ENCODE measurements around the gene VPS54.
"Not testable (repeated sequence)": the region's sequence is repeated elsewhere in the genome, so short reads cannot be mapped to it uniquely, and the experiment has no call there.

The VPS54 gene

GRCh38 chr2:63981702-63982103 is 37.5 kb downstream of the VPS54 start:
- no peaks in the 10 kb centered on the region for H3K27me3 ChIP-seq (ENCODE audit: control insufficient read depth in 1 of 2, insufficient read depth in 2 of 2, low read length in 2 of 2)
- H3K9me3 ChIP-seq (ENCODE audit: control insufficient read depth in 1 of 2, low read length in 2 of 2) = no peaks in the 10 kb centered on the region
- H3K27ac ChIP-seq (ENCODE audit: low read depth, low read length) = no peak overlapping the region
- peaks cover 7 to 9% of the 10 kb centered on the region in 2 donors for H3K4me1 ChIP-seq (ENCODE audit: control insufficient read depth in 1 of 2, insufficient read depth in 2 of 2, low read length in 2 of 2)
- H3K9ac ChIP-seq (ENCODE audit: low read depth in 1 of 2, low read length in 2 of 2) = no peak overlapping the region
- H3K4me3 ChIP-seq (ENCODE audit: low read depth in 1 of 2, low read length in 2 of 2) = no peak overlapping the region
- peaks cover 4 to 8% of the 10 kb centered on the region in 2 donors for H3K36me3 ChIP-seq (ENCODE audit: control insufficient read depth in 1 of 2, insufficient read depth in 2 of 2, low read length in 2 of 2)

- Histone ChIP-seq H3K4me1 (ENCODE audit: control insufficient read depth in 1 of 2, insufficient read depth in 2 of 2, low read length in 2 of 2) (peaks cover 7 to 9% of the 10 kb centered on the region in 2 donors), H3K27me3 (ENCODE audit: control insufficient read depth in 1 of 2, insufficient read depth in 2 of 2, low read length in 2 of 2) (no peaks in the 10 kb centered on the region), H3K4me3 (ENCODE audit: low read depth in 1 of 2, low read length in 2 of 2) (no peak overlapping the region), H3K27ac (ENCODE audit: low read depth, low read length) (no peak overlapping the region), H3K36me3 (ENCODE audit: control insufficient read depth in 1 of 2, insufficient read depth in 2 of 2, low read length in 2 of 2) (peaks cover 4 to 12% of the 10 kb centered on the region in 2 donors), H3K9ac (ENCODE audit: low read depth in 1 of 2, low read length in 2 of 2) (no peak overlapping the region), H3K9me3 (ENCODE audit: control insufficient read depth in 1 of 2, low read length in 2 of 2) (no peaks in the 10 kb centered on the region)
Observed at GRCh38 chr2:63980794-63981193, 38.4 kb downstream of the VPS54 start.

- Histone ChIP-seq H3K9me3 (ENCODE audit: control insufficient read depth in 1 of 2, low read length in 2 of 2) (no peaks in the 10 kb centered on the region), H3K4me3 (ENCODE audit: low read depth in 1 of 2, low read length in 2 of 2) (no peak overlapping the region), H3K4me1 (ENCODE audit: control insufficient read depth in 1 of 2, insufficient read depth in 2 of 2, low read length in 2 of 2) (no peaks in the 10 kb centered on the region), H3K27ac (ENCODE audit: low read depth, low read length) (no peak overlapping the region), H3K36me3 (ENCODE audit: control insufficient read depth in 1 of 2, insufficient read depth in 2 of 2, low read length in 2 of 2) (peaks cover 6 to 19% of the 10 kb centered on the region in 2 donors), H3K27me3 (ENCODE audit: control insufficient read depth in 1 of 2, insufficient read depth in 2 of 2, low read length in 2 of 2) (no peaks in the 10 kb centered on the region), H3K9ac (ENCODE audit: low read depth in 1 of 2, low read length in 2 of 2) (no peak overlapping the region)
Observed at GRCh38 chr2:63977904-63978303, 41.3 kb downstream of the VPS54 start.

- Histone ChIP-seq H3K4me1 (ENCODE audit: control insufficient read depth in 1 of 2, insufficient read depth in 2 of 2, low read length in 2 of 2) (no peaks in the 10 kb centered on the region), H3K9me3 (ENCODE audit: control insufficient read depth in 1 of 2, low read length in 2 of 2) (no peaks in the 10 kb centered on the region), H3K4me3 (ENCODE audit: low read depth in 1 of 2, low read length in 2 of 2) (no peak overlapping the region), H3K27ac (ENCODE audit: low read depth, low read length) (no peak overlapping the region), H3K27me3 (ENCODE audit: control insufficient read depth in 1 of 2, insufficient read depth in 2 of 2, low read length in 2 of 2) (no peaks in the 10 kb centered on the region), H3K36me3 (ENCODE audit: control insufficient read depth in 1 of 2, insufficient read depth in 2 of 2, low read length in 2 of 2) (peaks cover 12 to 13% of the 10 kb centered on the region in 2 donors), H3K9ac (ENCODE audit: low read depth in 1 of 2, low read length in 2 of 2) (no peak overlapping the region)
Observed at GRCh38 chr2:63976125-63976510, 43.1 kb downstream of the VPS54 start.

GRCh38 chr2:63975437-63976124 is 43.6 kb downstream of the VPS54 start:
- Histone ChIP-seq H3K4me3 (ENCODE audit: low read depth in 1 of 2, low read length in 2 of 2) (no peak overlapping the region), H3K27ac (ENCODE audit: low read depth, low read length) (no peak overlapping the region), H3K27me3 (ENCODE audit: control insufficient read depth in 1 of 2, insufficient read depth in 2 of 2, low read length in 2 of 2) (no peaks in the 10 kb centered on the region), H3K4me1 (ENCODE audit: control insufficient read depth in 1 of 2, insufficient read depth in 2 of 2, low read length in 2 of 2) (no peaks in the 10 kb centered on the region), H3K36me3 (ENCODE audit: control insufficient read depth in 1 of 2, insufficient read depth in 2 of 2, low read length in 2 of 2) (peaks cover 16 to 18% of the 10 kb centered on the region in 2 donors), H3K9ac (ENCODE audit: low read depth in 1 of 2, low read length in 2 of 2) (no peak overlapping the region), H3K9me3 (ENCODE audit: control insufficient read depth in 1 of 2, low read length in 2 of 2) (no peaks in the 10 kb centered on the region)

- H3K4me3 ChIP-seq (ENCODE audit: low read depth in 1 of 2, low read length in 2 of 2); H3K4me1 ChIP-seq (ENCODE audit: control insufficient read depth in 1 of 2, insufficient read depth in 2 of 2, low read length in 2 of 2); H3K27me3 ChIP-seq (ENCODE audit: control insufficient read depth in 1 of 2, insufficient read depth in 2 of 2, low read length in 2 of 2); H3K9ac ChIP-seq (ENCODE audit: low read depth in 1 of 2, low read length in 2 of 2); H3K27ac ChIP-seq (ENCODE audit: low read depth, low read length); H3K9me3 ChIP-seq (ENCODE audit: control insufficient read depth in 1 of 2, low read length in 2 of 2): not testable (repeated sequence)
- peaks cover 14 to 17% of the 10 kb centered on the region in 2 donors for H3K36me3 ChIP-seq (ENCODE audit: control insufficient read depth in 1 of 2, insufficient read depth in 2 of 2, low read length in 2 of 2)
Observed at GRCh38 chr2:63975036-63975435, 44.2 kb downstream of the VPS54 start.

GRCh38 chr2:63962186-63962585 is 57.0 kb downstream of the VPS54 start:
- Histone ChIP-seq H3K9ac (ENCODE audit: low read depth in 1 of 2, low read length in 2 of 2) (no peak overlapping the region), H3K4me1 (ENCODE audit: control insufficient read depth in 1 of 2, insufficient read depth in 2 of 2, low read length in 2 of 2) (no peaks in the 10 kb centered on the region), H3K27me3 (ENCODE audit: control insufficient read depth in 1 of 2, insufficient read depth in 2 of 2, low read length in 2 of 2) (no peaks in the 10 kb centered on the region), H3K4me3 (ENCODE audit: low read depth in 1 of 2, low read length in 2 of 2) (no peak overlapping the region), H3K27ac (ENCODE audit: low read depth, low read length) (no peak overlapping the region), H3K9me3 (ENCODE audit: control insufficient read depth in 1 of 2, low read length in 2 of 2) (no peaks in the 10 kb centered on the region), H3K36me3 (ENCODE audit: control insufficient read depth in 1 of 2, insufficient read depth in 2 of 2, low read length in 2 of 2) (peaks cover 9 to 17% of the 10 kb centered on the region in 2 donors)

- H3K36me3 ChIP-seq (ENCODE audit: control insufficient read depth in 1 of 2, insufficient read depth in 2 of 2, low read length in 2 of 2) = peaks cover 9 to 10% of the 10 kb centered on the region in 2 donors
Observed at GRCh38 chr2:63950414-63950813, 68.8 kb downstream of the VPS54 start.

GRCh38 chr2:63942788-63943187 is 76.4 kb downstream of the VPS54 start:
- H3K36me3 ChIP-seq (ENCODE audit: control insufficient read depth in 1 of 2, insufficient read depth in 2 of 2, low read length in 2 of 2) = peaks cover 10 to 21% of the 10 kb centered on the region in 2 donors
- no peak overlapping the region for H3K27ac ChIP-seq (ENCODE audit: low read depth, low read length)
- H3K4me1 ChIP-seq (ENCODE audit: control insufficient read depth in 1 of 2, insufficient read depth in 2 of 2, low read length in 2 of 2) = no peaks in the 10 kb centered on the region
- no peaks in the 10 kb centered on the region for H3K9me3 ChIP-seq (ENCODE audit: control insufficient read depth in 1 of 2, low read length in 2 of 2)
- no peak overlapping the region for H3K4me3 ChIP-seq (ENCODE audit: low read depth in 1 of 2, low read length in 2 of 2)
- no peaks in the 10 kb centered on the region for H3K27me3 ChIP-seq (ENCODE audit: control insufficient read depth in 1 of 2, insufficient read depth in 2 of 2, low read length in 2 of 2)
- no peak overlapping the region for H3K9ac ChIP-seq (ENCODE audit: low read depth in 1 of 2, low read length in 2 of 2)

More at GRCh38 chr2:63950414-63950813, 68.8 kb downstream of the VPS54 start:
- Histone ChIP-seq H3K27me3 (ENCODE audit: control insufficient read depth in 1 of 2, insufficient read depth in 2 of 2, low read length in 2 of 2) (no peaks in the 10 kb centered on the region), H3K4me1 (ENCODE audit: control insufficient read depth in 1 of 2, insufficient read depth in 2 of 2, low read length in 2 of 2) (no peaks in the 10 kb centered on the region), H3K9me3 (ENCODE audit: control insufficient read depth in 1 of 2, low read length in 2 of 2) (no peaks in the 10 kb centered on the region), H3K4me3 (ENCODE audit: low read depth in 1 of 2, low read length in 2 of 2) (no peak overlapping the region), H3K27ac (ENCODE audit: low read depth, low read length) (no peak overlapping the region), H3K9ac (ENCODE audit: low read depth in 1 of 2, low read length in 2 of 2) (no peak overlapping the region)

GRCh38 chr2:63932104-63932503 is 87.1 kb downstream of the VPS54 start:
- H3K9ac ChIP-seq (ENCODE audit: low read depth in 1 of 2, low read length in 2 of 2); H3K4me3 ChIP-seq (ENCODE audit: low read depth in 1 of 2, low read length in 2 of 2); H3K9me3 ChIP-seq (ENCODE audit: control insufficient read depth in 1 of 2, low read length in 2 of 2); H3K4me1 ChIP-seq (ENCODE audit: control insufficient read depth in 1 of 2, insufficient read depth in 2 of 2, low read length in 2 of 2); H3K27ac ChIP-seq (ENCODE audit: low read depth, low read length); H3K27me3 ChIP-seq (ENCODE audit: control insufficient read depth in 1 of 2, insufficient read depth in 2 of 2, low read length in 2 of 2): not testable (repeated sequence)
- H3K36me3 ChIP-seq (ENCODE audit: control insufficient read depth in 1 of 2, insufficient read depth in 2 of 2, low read length in 2 of 2) = peaks cover 3 to 13% of the 10 kb centered on the region in 2 donors
